Fibroblast of pulmonary artery (primary cell): Measurements from ENCODE around the gene PIGX.

Experiments used
- DNase-seq: peaks from one replicate; pipeline ENCODE4 v3.0.0-alpha.2; 2010; ENCODE audit warnings: low read depth
- H3K4me3 ChIP-seq: replicated peaks from 2 replicates; pipeline ENCODE4 v1.5.1; 2011; ENCODE audit warnings: low read depth, mild to moderate bottlenecking, control low read depth, low read length, moderate library complexity
- CTCF ChIP-seq: IDR thresholded peaks from 2 replicates; pipeline ENCODE4 v1.5.1; 2011; ENCODE audit warnings: mild to moderate bottlenecking, control low read depth, low read length, inconsistent platforms; ENCODE audit errors: missing control alignments

The PIGX gene

GRCh38 chr3:196677353-196677752, 34.8 kb upstream of the PIGX start:
- no peak for DNase-seq
- H3K4me3 ChIP-seq, result no peak overlapping the region
- no peak for TF ChIP-seq CTCF

- no peak overlapping the region for H3K4me3 ChIP-seq
- DNase-seq, result no peak
- TF ChIP-seq CTCF, result no peak
Measured at GRCh38 chr3:196677931-196678330, 34.2 kb upstream of the PIGX start.

- no peak overlapping the region for H3K4me3 ChIP-seq
- peak; percentile 82 for TF ChIP-seq CTCF
Measured at GRCh38 chr3:196684548-196685407, 27.4 kb upstream of the PIGX start.

GRCh38 chr3:196686436-196686835, 25.7 kb upstream of the PIGX start:
- DNase-seq, result peak; percentile 28
- no peak for TF ChIP-seq CTCF
- H3K4me3 ChIP-seq, result no peak overlapping the region

More at GRCh38 chr3:196684548-196685407, 27.4 kb upstream of the PIGX start:
- DNase-seq, result peak; percentile 75

GRCh38 chr3:196688349-196688748, 23.8 kb upstream of the PIGX start:
- DNase-seq, result peak; percentile 99
- H3K4me3 ChIP-seq, result no peak overlapping the region
- TF ChIP-seq CTCF, result no peak

GRCh38 chr3:196689941-196690660, 22.1 kb upstream of the PIGX start:
- no peak overlapping the region for H3K4me3 ChIP-seq
- no peak for DNase-seq
- no peak for TF ChIP-seq CTCF
